A549 (cell line): ENCODE data around the gene SYNE2. TPM values are rescaled to one million over a fixed set of nuclear protein-coding genes. Genes with fewer than 3 reads are reported as not detected.

ENCODE experiments used
- ATAC-seq, 2 experiments: fragments of 200-7000 bp in 1 of 2; fragments of >200 bp in 1 of 2; cut with Nextera tagmentation in 1 of 2; cut with Tn5 transposase in 1 of 2; 3 replicates each; pipeline versions ENCODE4 v1.8.0 to v1.9.1; 2018 to 2020; ENCODE audit warnings: mild to moderate bottlenecking in 1 of 2, moderate library complexity in 1 of 2
- CTCF ChIA-PET: fragments of 300-600 bp; sonication (Branson Sonifier 250); formaldehyde crosslinking; extraction: SDS; loops from one replicate; lab custom pipeline; 2021; ENCODE audit warnings: antibody characterized with exemption, inconsistent platforms; lab: Yijun Ruan, JAX
- POLR2A ChIA-PET: fragments of 350-600 bp; formaldehyde crosslinking; extraction: SDS; loops from one replicate; lab custom pipeline; 2021; ENCODE audit warnings: antibody characterized with exemption, inconsistent platforms; lab: Yijun Ruan, JAX
- DNase-seq, 2 experiments: peaks; one replicate each; pipeline versions ENCODE4 v3.0.0 to v3.0.0-alpha.2; 2011 to 2016; ENCODE audit warnings: low read depth in 1 of 2, low spot score in 1 of 2
- FAIRE-seq: peaks from 2 replicates; lab custom pipeline; 2011; peaks lifted over from hg19 to GRCh38; lab: Jason Lieb, UNC
- H3K27ac ChIP-seq, 2 experiments: fragments of >200 bp; sonication (Bioruptor Twin); formaldehyde crosslinking; 3 replicates each; pipeline ENCODE4 v1.5.1; 2016 to 2017
- H3K4me1 ChIP-seq: fragments of >200 bp; sonication (Bioruptor Twin); formaldehyde crosslinking; 3 replicates; pipeline ENCODE4 v1.6.1; 2016
- H3K4me2 ChIP-seq: fragments of >200 bp; sonication (Bioruptor Twin); formaldehyde crosslinking; 3 replicates; pipeline ENCODE4 v1.6.1; 2016
- H3K4me3 ChIP-seq: fragments of >200 bp; sonication (Bioruptor Twin); formaldehyde crosslinking; 3 replicates; pipeline ENCODE4 v1.5.1; 2016
- H3K9me3 ChIP-seq: fragments of >200 bp; sonication (Bioruptor Twin); formaldehyde crosslinking; 3 replicates; pipeline ENCODE4 v1.6.1; 2016
- CEBPB ChIP-seq, 2 experiments: fragments of >200 bp in 1 of 2; sonication (Bioruptor Twin) in 1 of 2; formaldehyde crosslinking in 1 of 2; IDR thresholded peaks; 2 replicates each; pipeline ENCODE4 v1.6.1; 2012 to 2016
- CHD2 ChIP-seq: fragments of 150-350 bp; IDR thresholded peaks from 2 replicates; pipeline ENCODE4 v1.6.1; 2014; ENCODE audit warnings: low read length; ENCODE audit not compliant: partially characterized antibody
- EHMT2 ChIP-seq: fragments of 200-600 bp; sonication (generic); IDR thresholded peaks from 2 replicates; pipeline ENCODE4 v1.6.1; 2016; ENCODE audit warnings: antibody characterized with exemption, low read depth, mild to moderate bottlenecking, moderate library complexity
- ESRRA ChIP-seq: fragments of 150-350 bp; IDR thresholded peaks from 2 replicates; pipeline ENCODE4 v1.6.1; 2014; ENCODE audit warnings: mild to moderate bottlenecking, low read length, borderline replicate concordance
- FOSL2 ChIP-seq, 2 experiments: fragments of 450-650 bp in 1 of 2; fragments of >200 bp in 1 of 2; sonication (Bioruptor Twin) in 1 of 2; formaldehyde crosslinking; IDR thresholded peaks; 2 replicates each; pipeline versions ENCODE4 v1.5.0 to v1.6.1; 2016 to 2020; ENCODE audit warnings: mild to moderate bottlenecking in 1 of 2, moderate library complexity in 1 of 2
- FOXS1 ChIP-seq: fragments of 250-450 bp; sonication (Bioruptor Pico); IDR thresholded peaks from 2 replicates; pipeline ENCODE4 v1.5.0; 2020; ENCODE audit warnings: mild to moderate bottlenecking, moderate library complexity
- GATA3 ChIP-seq: IDR thresholded peaks from 2 replicates; pipeline ENCODE4 v1.6.1; 2012; ENCODE audit warnings: borderline replicate concordance
- HEYL ChIP-seq: fragments of 250-450 bp; sonication (Bioruptor Pico); IDR thresholded peaks from 2 replicates; pipeline ENCODE4 v1.8.0; 2021; ENCODE audit warnings: mild to moderate bottlenecking, moderate library complexity
- HOXB13 ChIP-seq: fragments of 250-450 bp; sonication (Bioruptor Pico); IDR thresholded peaks from 2 replicates; pipeline ENCODE4 v1.5.0; 2020; ENCODE audit warnings: low read depth, mild to moderate bottlenecking, moderate library complexity
- JUN ChIP-seq, 2 experiments: fragments of >200 bp; sonication (Bioruptor Twin); formaldehyde crosslinking; IDR thresholded peaks; 2 replicates in 1 of 2; 3 replicates in 1 of 2; pipeline ENCODE4 v1.6.1; 2016 to 2017
- KDM1A ChIP-seq: fragments of 200-600 bp; sonication (generic); IDR thresholded peaks from 2 replicates; pipeline ENCODE4 v1.6.1; 2016; ENCODE audit warnings: low read depth, mild to moderate bottlenecking
- MAFK ChIP-seq: fragments of 450-650 bp; IDR thresholded peaks from 2 replicates; pipeline ENCODE4 v1.6.1; 2014; ENCODE audit not compliant: partially characterized antibody
- MAZ ChIP-seq: fragments of 150-350 bp; IDR thresholded peaks from 2 replicates; pipeline ENCODE4 v1.6.1; 2014; ENCODE audit warnings: antibody characterized with exemption, low read depth, low read length, borderline replicate concordance
- NFE2L2 ChIP-seq: fragments of 150-350 bp; conservative IDR thresholded peaks from 2 replicates; pipeline ENCODE4 v1.6.1; 2014; ENCODE audit warnings: low read length
- NR3C1 ChIP-seq: fragments of >200 bp; sonication (Bioruptor Twin); formaldehyde crosslinking; IDR thresholded peaks from 3 replicates; pipeline ENCODE4 v1.6.1; 2017
- POLR2A ChIP-seq: IDR thresholded peaks from 2 replicates; pipeline ENCODE4 v1.6.1; 2012; ENCODE audit warnings: mild to moderate bottlenecking, low read length
- USF2 ChIP-seq: fragments of 450-650 bp; IDR thresholded peaks from 2 replicates; pipeline ENCODE4 v1.6.1; 2014; ENCODE audit warnings: antibody characterized with exemption
- ZC3H11A ChIP-seq: fragments of 450-650 bp; IDR thresholded peaks from 2 replicates; pipeline ENCODE4 v1.6.1; 2014; ENCODE audit warnings: antibody characterized with exemption, mild to moderate bottlenecking
- ZFP36 ChIP-seq: fragments of 450-650 bp; IDR thresholded peaks from 2 replicates; pipeline ENCODE4 v1.6.1; 2014; ENCODE audit warnings: borderline replicate concordance; ENCODE audit not compliant: partially characterized antibody
- WGBS: methylation state at CpG from one replicate; pipeline ENCODE4 v1.1.6; 2017; ENCODE audit errors: missing lambda C conversion rate; 5-methylcytosine and 5-hydroxymethylcytosine counted together
- polyA plus RNA-seq, 4 experiments: library from polyadenylated mRNA; depleted of rRNA in 3 of 4; stranded (reverse); fragments of >200 nt; fragmentation: RNase III in 1 of 4; extraction: RNeasy Plus Mini Kit Qiagen cat#74134 plus additional on column Dnase treatment in 1 of 4; gene quantifications; 2 replicates in 3 of 4; 3 replicates in 1 of 4; pipeline ENCODE4 v1.2.3, GENCODE V29; 2011 to 2017
- TF ChIP-seq, protein P1 (sequence below): fragments of >200 bp; sonication (Bioruptor Twin); formaldehyde crosslinking; IDR thresholded peaks from 2 replicates; pipeline ENCODE4 v1.6.1; 2016
- TF ChIP-seq, protein P2 (sequence below): fragments of 200-600 bp; sonication (generic); IDR thresholded peaks from 2 replicates; pipeline ENCODE4 v1.6.1; 2016; ENCODE audit warnings: antibody characterized with exemption, mild to moderate bottlenecking, moderate library complexity
- TF ChIP-seq, protein P3 (sequence below): IDR thresholded peaks from 2 replicates; pipeline ENCODE4 v1.6.1; 2012
- TF ChIP-seq, protein P4 (sequence below): fragments of >200 bp; sonication (Bioruptor Twin); formaldehyde crosslinking; IDR thresholded peaks from 3 replicates; pipeline ENCODE4 v1.6.1; 2016

Gene SYNE2
- polyA plus RNA-seq, 2 of the 4 experiments (the other 2 are of a cell fraction), result 3.4 to 11.3 TPM

GRCh38 chr14:64193821-64194220 lies 341.0 kb downstream of the SYNE2 start:
- POLR2A ChIA-PET, result interaction anchor here (0.6 kb wide), 1 partner anchor 71 kb away, joined by 4 read pairs; no protein-coding TSS in a partner anchor
- no peak for TF ChIP-seq HEYL
- TF ChIP-seq, protein P1, sequence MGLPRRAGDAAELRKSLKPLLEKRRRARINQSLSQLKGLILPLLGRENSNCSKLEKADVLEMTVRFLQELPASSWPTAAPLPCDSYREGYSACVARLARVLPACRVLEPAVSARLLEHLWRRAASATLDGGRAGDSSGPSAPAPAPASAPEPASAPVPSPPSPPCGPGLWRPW, result no peak
- TF ChIP-seq ZC3H11A, result no peak
- no peak for TF ChIP-seq GATA3
- no peak for TF ChIP-seq ESRRA
- TF ChIP-seq MAFK, result no peak
- no peak for TF ChIP-seq HOXB13
- TF ChIP-seq KDM1A, result no peak
- no peak for TF ChIP-seq USF2
- no peak for TF ChIP-seq MAZ
- TF ChIP-seq FOSL2 (IDR thresholded peaks at IDR 0.05), result no peak
- TF ChIP-seq FOSL2 (CRISPR knock-in tag; IDR thresholded peaks at IDR 0.05), result no peak
- TF ChIP-seq EHMT2, result no peak
- no peak for TF ChIP-seq JUN (IDR thresholded peaks at IDR 0.05)
- TF ChIP-seq, protein P2, sequence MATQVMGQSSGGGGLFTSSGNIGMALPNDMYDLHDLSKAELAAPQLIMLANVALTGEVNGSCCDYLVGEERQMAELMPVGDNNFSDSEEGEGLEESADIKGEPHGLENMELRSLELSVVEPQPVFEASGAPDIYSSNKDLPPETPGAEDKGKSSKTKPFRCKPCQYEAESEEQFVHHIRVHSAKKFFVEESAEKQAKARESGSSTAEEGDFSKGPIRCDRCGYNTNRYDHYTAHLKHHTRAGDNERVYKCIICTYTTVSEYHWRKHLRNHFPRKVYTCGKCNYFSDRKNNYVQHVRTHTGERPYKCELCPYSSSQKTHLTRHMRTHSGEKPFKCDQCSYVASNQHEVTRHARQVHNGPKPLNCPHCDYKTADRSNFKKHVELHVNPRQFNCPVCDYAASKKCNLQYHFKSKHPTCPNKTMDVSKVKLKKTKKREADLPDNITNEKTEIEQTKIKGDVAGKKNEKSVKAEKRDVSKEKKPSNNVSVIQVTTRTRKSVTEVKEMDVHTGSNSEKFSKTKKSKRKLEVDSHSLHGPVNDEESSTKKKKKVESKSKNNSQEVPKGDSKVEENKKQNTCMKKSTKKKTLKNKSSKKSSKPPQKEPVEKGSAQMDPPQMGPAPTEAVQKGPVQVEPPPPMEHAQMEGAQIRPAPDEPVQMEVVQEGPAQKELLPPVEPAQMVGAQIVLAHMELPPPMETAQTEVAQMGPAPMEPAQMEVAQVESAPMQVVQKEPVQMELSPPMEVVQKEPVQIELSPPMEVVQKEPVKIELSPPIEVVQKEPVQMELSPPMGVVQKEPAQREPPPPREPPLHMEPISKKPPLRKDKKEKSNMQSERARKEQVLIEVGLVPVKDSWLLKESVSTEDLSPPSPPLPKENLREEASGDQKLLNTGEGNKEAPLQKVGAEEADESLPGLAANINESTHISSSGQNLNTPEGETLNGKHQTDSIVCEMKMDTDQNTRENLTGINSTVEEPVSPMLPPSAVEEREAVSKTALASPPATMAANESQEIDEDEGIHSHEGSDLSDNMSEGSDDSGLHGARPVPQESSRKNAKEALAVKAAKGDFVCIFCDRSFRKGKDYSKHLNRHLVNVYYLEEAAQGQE, result no peak
- no peak for TF ChIP-seq CEBPB (IDR thresholded peaks at IDR 0.05)
- WGBS, result 59% methylated on average over 2 of the region's 2 CpGs
- peak in 1 of 2 experiments; percentile 24 for DNase-seq
- H3K27ac ChIP-seq, result peak overlapping the region; percentile 35 to 59; a peak in 3 of 6 replicates
- FAIRE-seq, result no peak
- CTCF ChIA-PET, result no interaction called here
- peak in 1 of 2 experiments; percentile 43; a peak in 1 of 6 replicates for ATAC-seq
- H3K4me1 ChIP-seq, result peaks cover 24% of the 10 kb centered on the region
- H3K4me2 ChIP-seq, result peak overlapping the region; percentile 26; the same call in 1 of the 3 replicates
- H3K4me3 ChIP-seq, result no peak overlapping the region
- no peaks in the 10 kb centered on the region for H3K9me3 ChIP-seq

DNA sequence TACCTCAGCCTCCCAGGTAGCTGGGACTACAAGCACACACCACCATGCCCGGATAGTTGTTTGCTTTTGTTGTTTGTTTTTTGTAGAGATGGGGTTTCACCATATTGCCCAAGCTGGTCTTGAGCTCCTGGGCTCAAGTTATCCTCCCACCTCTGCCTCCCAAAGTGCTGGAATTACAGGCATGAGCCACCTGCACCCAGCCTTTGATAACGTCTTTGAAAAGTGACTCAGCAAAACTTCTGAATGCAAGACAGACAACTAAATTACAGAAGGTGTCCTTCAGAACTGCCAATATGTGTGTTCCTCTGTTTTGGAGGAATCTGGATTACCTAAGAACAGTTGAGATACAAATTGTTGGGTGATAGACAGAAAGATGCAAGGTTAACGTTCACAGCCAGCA lies 341.6 kb downstream of the SYNE2 start:
- Histone ChIP-seq H3K4me2 (peak overlapping the region; percentile 26; the same call in 2 of the 3 replicates), H3K4me1 (peaks cover 24% of the 10 kb centered on the region), H3K9me3 (no peaks in the 10 kb centered on the region), H3K27ac (peak overlapping the region; percentile 35 to 59; a peak in 5 of 6 replicates), H3K4me3 (no peak overlapping the region)
- no peak for TF ChIP-seq KDM1A
- peak; percentile 45 for TF ChIP-seq NFE2L2
- peak; percentile 75 for TF ChIP-seq MAFK
- DNase-seq, result peak in 1 of 2 experiments; percentile 19
- ATAC-seq, result no peak
- no peak for FAIRE-seq
- ChIA-PET POLR2A (interaction anchor here (0.6 kb wide), 1 partner anchor 71 kb away, joined by 4 read pairs; no protein-coding TSS in a partner anchor), CTCF (interaction anchor here (1.2 kb wide), 1 partner anchor 14 kb away, joined by 3 read pairs; no protein-coding TSS in a partner anchor)
- 37% methylated on average over 3 of the region's 3 CpGs for WGBS

DNA sequence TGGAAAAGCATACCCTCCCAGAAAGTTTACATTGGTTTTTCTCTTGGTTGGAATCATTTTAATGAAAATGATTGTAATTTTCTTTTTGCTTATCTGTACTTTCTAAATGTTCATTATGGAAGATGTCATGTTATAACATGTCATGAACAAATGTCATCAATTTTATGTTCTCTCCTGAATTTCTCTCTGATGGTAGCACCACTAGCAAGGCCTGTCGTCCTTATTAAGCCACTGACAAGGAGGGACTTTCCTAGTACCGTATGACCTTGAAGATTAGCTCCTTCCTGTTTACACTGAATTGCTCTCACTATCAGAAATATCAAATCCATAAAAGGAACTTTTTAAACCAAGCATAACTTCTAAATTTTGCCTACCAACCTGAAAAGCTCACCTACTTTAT lies 342.4 kb downstream of the SYNE2 start:
- ATAC-seq (no peak), DNase-seq (no peak), FAIRE-seq (no peak)
- H3K4me2 ChIP-seq, result no peak overlapping the region
- 73% methylated on average over 2 of the region's 2 CpGs for WGBS
- H3K27ac ChIP-seq, result peak overlapping the region in 1 of 2 experiments; percentile 59; a peak in 1 of 6 replicates
- H3K9me3 ChIP-seq, result no peaks in the 10 kb centered on the region
- H3K4me1 ChIP-seq, result peaks cover 24% of the 10 kb centered on the region
- POLR2A ChIA-PET, result no interaction called here
- CTCF ChIA-PET, result interaction anchor here (1.1 to 1.3 kb wide), 3 partner anchors 9 to 109 kb away, joined by 3 to 4 read pairs (median 3); no protein-coding TSS in a partner anchor
- H3K4me3 ChIP-seq, result no peak overlapping the region
- TF ChIP-seq POLR2A (no peak), HEYL (no peak), CHD2 (no peak), GATA3 (no peak), MAZ (no peak), JUN (IDR thresholded peaks at IDR 0.05) (no peak), NR3C1 (no peak), ZFP36 (no peak), HOXB13 (no peak), FOXS1 (CRISPR knock-in tag) (no peak)
- TF ChIP-seq, protein P2, result no peak
- TF ChIP-seq, protein P3, sequence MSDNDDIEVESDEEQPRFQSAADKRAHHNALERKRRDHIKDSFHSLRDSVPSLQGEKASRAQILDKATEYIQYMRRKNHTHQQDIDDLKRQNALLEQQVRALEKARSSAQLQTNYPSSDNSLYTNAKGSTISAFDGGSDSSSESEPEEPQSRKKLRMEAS, result no peak
- TF ChIP-seq, protein P4, sequence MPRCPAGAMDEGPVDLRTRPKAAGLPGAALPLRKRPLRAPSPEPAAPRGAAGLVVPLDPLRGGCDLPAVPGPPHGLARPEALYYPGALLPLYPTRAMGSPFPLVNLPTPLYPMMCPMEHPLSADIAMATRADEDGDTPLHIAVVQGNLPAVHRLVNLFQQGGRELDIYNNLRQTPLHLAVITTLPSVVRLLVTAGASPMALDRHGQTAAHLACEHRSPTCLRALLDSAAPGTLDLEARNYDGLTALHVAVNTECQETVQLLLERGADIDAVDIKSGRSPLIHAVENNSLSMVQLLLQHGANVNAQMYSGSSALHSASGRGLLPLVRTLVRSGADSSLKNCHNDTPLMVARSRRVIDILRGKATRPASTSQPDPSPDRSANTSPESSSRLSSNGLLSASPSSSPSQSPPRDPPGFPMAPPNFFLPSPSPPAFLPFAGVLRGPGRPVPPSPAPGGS, result no peak
